Kidney (tissue), 14 donors: ENCODE data around the gene KCNE2. TPM values are rescaled to one million over a fixed set of nuclear protein-coding genes. Genes with fewer than 3 reads are reported as not detected.
"Not testable (repeated sequence)": the region's sequence is repeated elsewhere in the genome, so short reads cannot be mapped to it uniquely, and the experiment has no call there.

ENCODE experiments used
- DNase-seq, 5 donors: peaks; one replicate each; pipeline ENCODE4 v3.0.0-alpha.2; 2013 to 2020
- FAIRE-seq: peaks from 2 replicates; lab custom pipeline; 2012; peaks lifted over from hg19 to GRCh38; lab: Jason Lieb, UNC
- H3K27ac ChIP-seq, 2 donors: one replicate each; pipeline ENCODE4 v1.7.0; 2013; ENCODE audit warnings: low read depth in 2 of 2, low read length in 2 of 2, inconsistent platforms in 1 of 2
- H3K27me3 ChIP-seq: one replicate; pipeline ENCODE4 v1.7.1; 2013; ENCODE audit warnings: low read length, inconsistent platforms; ENCODE audit not compliant: control insufficient read depth, insufficient read depth
- H3K36me3 ChIP-seq, 3 donors: one replicate each; pipeline versions ENCODE4 v1.7.0 to v1.7.1; 2013; ENCODE audit warnings: low read length in 3 of 3, control low read depth in 1 of 3, inconsistent platforms in 1 of 3; ENCODE audit not compliant: insufficient read depth in 3 of 3, control insufficient read depth in 2 of 3
- H3K4me1 ChIP-seq, 3 donors: one replicate each; pipeline versions ENCODE4 v1.7.0 to v1.7.1; 2013; ENCODE audit warnings: low read length in 3 of 3, inconsistent platforms in 1 of 3, low read depth in 1 of 3; ENCODE audit not compliant: control insufficient read depth in 2 of 3, insufficient read depth in 2 of 3
- H3K4me3 ChIP-seq, 3 donors: one replicate each; pipeline versions ENCODE4 v1.7.0 to v1.8.1; 2013; ENCODE audit warnings: low read length in 3 of 3, control low read depth in 1 of 3, inconsistent platforms in 1 of 3
- H3K9ac ChIP-seq, 3 donors: one replicate each; pipeline versions ENCODE4 v1.7.0 to v1.7.1; 2013; ENCODE audit warnings: low read length in 3 of 3, control low read depth in 1 of 3, inconsistent platforms in 1 of 3
- H3K9me3 ChIP-seq, 3 donors: one replicate each; pipeline versions ENCODE4 v1.7.0 to v1.7.1; 2013; ENCODE audit warnings: low read length in 3 of 3, control low read depth in 1 of 3, inconsistent platforms in 1 of 3; ENCODE audit not compliant: control insufficient read depth in 2 of 3, insufficient read depth in 1 of 3
- intact Hi-C: fragments of 100-400 bp; cut with DNase I; formaldehyde crosslinking; loops from one replicate; pipeline ENCODE4 v1.11.1; 2022
- polyA plus RNA-seq: library from polyadenylated mRNA; stranded (reverse); fragments of 350-450 nt; fragmentation: Illumina TruSeq; extraction: RNeasy Lipid Tissue Mini Kit (QIAGEN cat#74804); gene quantifications from one replicate; pipeline ENCODE4 v1.2.3, GENCODE V29; 2014; ENCODE audit warnings: low read depth, low replicate concordance; ENCODE audit not compliant: insufficient read depth
- total RNA-seq: library from RNA; stranded (reverse); fragmentation: NEBNext Ultra II Directional; extraction: Animal tissue kit (Norgen Biotek cat#: 25700); gene quantifications from one replicate; pipeline ENCODE4 v1.2.1, GENCODE V29; 2021
- TF ChIP-seq, protein P1 (sequence below): IDR thresholded peaks from 3 replicates; pipeline ENCODE4 v1.5.1; 2012; ENCODE audit warnings: mild to moderate bottlenecking, moderate library complexity, borderline replicate concordance; ENCODE audit not compliant: insufficient read depth; ENCODE audit errors: extremely low read depth
- donor health status: control.
- donor health status: control.
- donor health status: control.
- donor health status: control.
- donor health status: control.
- donor health status: DM: yes; HTN: yes; CAD: no.
- donor health status: Normal renal cell carcinoma (clear cell type).

The KCNE2 gene
- total and polyA plus RNA-seq, 2 donors from 2014 or later = 0.80 TPM; not detected in 1

DNA sequence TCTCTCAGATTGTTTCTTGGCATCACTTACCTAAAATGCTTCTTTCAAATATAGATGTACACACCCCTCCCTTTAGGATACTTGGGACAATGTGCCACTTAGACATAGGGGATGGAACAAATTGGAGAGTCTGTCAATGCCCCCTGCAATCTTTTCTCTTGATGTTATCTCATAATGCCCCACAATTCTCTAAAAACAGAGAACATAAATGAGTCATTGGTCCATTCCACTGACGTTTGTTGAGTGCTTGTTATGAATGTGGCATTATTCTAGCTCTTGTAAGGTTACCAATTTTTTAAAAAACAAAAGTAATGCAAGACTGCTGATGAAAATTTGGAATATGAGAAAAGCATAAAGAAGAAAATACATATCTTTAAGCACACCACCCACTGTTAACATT lies 5.9 kb downstream of the KCNE2 start:
- TF ChIP-seq, protein P1, sequence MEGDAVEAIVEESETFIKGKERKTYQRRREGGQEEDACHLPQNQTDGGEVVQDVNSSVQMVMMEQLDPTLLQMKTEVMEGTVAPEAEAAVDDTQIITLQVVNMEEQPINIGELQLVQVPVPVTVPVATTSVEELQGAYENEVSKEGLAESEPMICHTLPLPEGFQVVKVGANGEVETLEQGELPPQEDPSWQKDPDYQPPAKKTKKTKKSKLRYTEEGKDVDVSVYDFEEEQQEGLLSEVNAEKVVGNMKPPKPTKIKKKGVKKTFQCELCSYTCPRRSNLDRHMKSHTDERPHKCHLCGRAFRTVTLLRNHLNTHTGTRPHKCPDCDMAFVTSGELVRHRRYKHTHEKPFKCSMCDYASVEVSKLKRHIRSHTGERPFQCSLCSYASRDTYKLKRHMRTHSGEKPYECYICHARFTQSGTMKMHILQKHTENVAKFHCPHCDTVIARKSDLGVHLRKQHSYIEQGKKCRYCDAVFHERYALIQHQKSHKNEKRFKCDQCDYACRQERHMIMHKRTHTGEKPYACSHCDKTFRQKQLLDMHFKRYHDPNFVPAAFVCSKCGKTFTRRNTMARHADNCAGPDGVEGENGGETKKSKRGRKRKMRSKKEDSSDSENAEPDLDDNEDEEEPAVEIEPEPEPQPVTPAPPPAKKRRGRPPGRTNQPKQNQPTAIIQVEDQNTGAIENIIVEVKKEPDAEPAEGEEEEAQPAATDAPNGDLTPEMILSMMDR = no peak
- Histone ChIP-seq H3K27me3 (no peaks in the 10 kb centered on the region), H3K9me3 (no peaks in the 10 kb centered on the region), H3K4me3 (no peak overlapping the region), H3K4me1 (peaks cover 0 to 3% (median 0%) of the 10 kb centered on the region in 3 donors), H3K36me3 (no peaks in the 10 kb centered on the region), H3K9ac (no peak overlapping the region), H3K27ac (no peak overlapping the region)
- DNase-seq (no peak), FAIRE-seq (no peak)
- intact Hi-C loops = no loop called here

DNA sequence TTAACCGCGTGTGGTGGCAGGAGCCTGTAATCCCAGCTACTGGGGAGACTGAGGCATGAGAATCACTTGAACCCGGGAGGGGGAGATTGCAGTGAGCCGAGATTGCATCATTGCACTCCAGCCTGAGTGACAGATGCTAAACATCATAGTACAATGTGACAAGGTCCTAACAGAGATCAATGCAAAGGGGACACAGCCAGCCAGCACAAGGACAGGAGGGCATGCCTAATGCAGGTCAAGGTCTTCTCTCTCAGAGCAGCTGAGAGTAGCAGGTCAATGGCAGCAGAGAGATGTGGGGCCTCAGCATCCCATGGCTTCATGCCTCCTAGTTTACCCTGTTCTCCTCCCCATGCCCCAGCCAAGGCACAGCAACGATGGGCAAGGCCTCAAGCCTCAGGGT lies 8.5 kb downstream of the KCNE2 start:
- TF ChIP-seq, protein P1 = no peak
- peaks cover 0 to 3% (median 0%) of the 10 kb centered on the region in 3 donors for H3K4me1 ChIP-seq
- H3K4me3 ChIP-seq = no peak overlapping the region
- no peaks in the 10 kb centered on the region for H3K27me3 ChIP-seq
- H3K27ac ChIP-seq = no peak overlapping the region
- H3K9ac ChIP-seq = no peak overlapping the region
- no peaks in the 10 kb centered on the region for H3K36me3 ChIP-seq
- intact Hi-C loops = no loop called here
- H3K9me3 ChIP-seq = no peaks in the 10 kb centered on the region
- DNase-seq (no peak), FAIRE-seq (no peak)

DNA sequence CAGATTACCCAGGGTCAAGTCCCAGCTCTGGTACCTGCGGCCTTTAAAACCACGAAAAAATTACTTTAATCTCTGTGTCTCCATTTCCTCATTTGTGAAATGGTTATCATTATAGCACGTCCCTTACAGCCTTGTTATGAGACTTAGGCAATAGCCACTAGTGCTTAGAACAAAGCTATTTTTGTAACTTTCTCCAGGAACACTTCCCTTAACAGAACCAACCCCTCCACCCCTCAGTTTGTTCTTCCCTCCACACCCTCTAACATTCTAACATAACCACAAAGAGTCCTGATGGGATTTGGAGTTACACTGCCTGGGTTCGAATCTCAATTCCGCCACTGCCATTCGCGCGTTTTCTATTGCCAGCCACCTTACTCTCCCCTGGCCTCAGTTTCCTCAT lies 10.7 kb downstream of the KCNE2 start:
- FAIRE-seq, intact Hi-C loops, H3K9ac ChIP-seq, H3K4me3 ChIP-seq, DNase-seq, H3K27me3 ChIP-seq, H3K4me1 ChIP-seq, H3K27ac ChIP-seq, H3K36me3 ChIP-seq, H3K9me3 ChIP-seq: not testable (repeated sequence)

GRCh38 chr21:34374940-34375618 lies 11.3 kb downstream of the KCNE2 start, which contains the start of gene SMIM11:
Gene SMIM11, plus strand, starts transcription at chr21:34375507. Its CDS starts 3,998 bp downstream, at chr21:34379505.
- H3K4me3 ChIP-seq, H3K27ac ChIP-seq, H3K27me3 ChIP-seq, DNase-seq, H3K9ac ChIP-seq, H3K9me3 ChIP-seq, H3K36me3 ChIP-seq, FAIRE-seq, H3K4me1 ChIP-seq, intact Hi-C loops: not testable (repeated sequence)

GRCh38 chr21:34375619-34375972 lies 11.8 kb downstream of the KCNE2 start:
- FAIRE-seq, H3K4me3 ChIP-seq, DNase-seq: not testable (repeated sequence)

DNA sequence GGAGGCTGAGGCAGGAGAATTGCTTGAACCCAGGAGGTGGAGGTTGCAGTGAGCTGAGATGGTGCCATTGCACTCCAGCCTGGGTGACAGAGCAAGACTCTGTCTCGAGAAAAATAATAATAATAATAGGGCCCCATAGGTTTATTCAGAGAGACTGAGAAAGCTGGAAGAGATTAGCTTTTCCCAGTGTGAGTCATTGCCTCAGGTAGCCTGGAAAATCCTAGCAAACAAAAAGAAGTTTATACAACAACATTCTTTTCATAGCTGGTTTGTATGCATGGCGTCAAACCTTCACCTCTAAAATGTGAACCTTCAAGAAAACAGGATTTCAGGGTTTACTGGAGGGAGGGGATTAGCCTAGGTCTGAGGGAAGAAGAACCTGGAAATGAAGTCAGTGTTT lies 19.3 kb downstream of the KCNE2 start:
- H3K9me3 ChIP-seq, H3K4me1 ChIP-seq, H3K36me3 ChIP-seq, H3K9ac ChIP-seq, intact Hi-C loops, H3K27me3 ChIP-seq, H3K27ac ChIP-seq, FAIRE-seq, H3K4me3 ChIP-seq, DNase-seq: not testable (repeated sequence)

More at GRCh38 chr21:34375619-34375972, 11.8 kb downstream of the KCNE2 start:
- H3K27ac ChIP-seq, H3K9me3 ChIP-seq, H3K27me3 ChIP-seq, H3K4me1 ChIP-seq, intact Hi-C loops, H3K36me3 ChIP-seq, H3K9ac ChIP-seq: not testable (repeated sequence)
